AG10803 (cell line): ENCODE measurements around the gene TK1.
A peak's percentile ranks its signal among the peaks of the same experiment; 100 is the strongest.

ENCODE experiments used
- DNase-seq: peaks from one replicate; pipeline ENCODE4 v3.0.0; 2010; ENCODE audit warnings: low read depth
- H3K4me3 ChIP-seq: 2 replicates; pipeline ENCODE4 v1.5.1; 2011; ENCODE audit warnings: mild to moderate bottlenecking, low read length, control low read depth
- CTCF ChIP-seq: conservative IDR thresholded peaks from 2 replicates; pipeline ENCODE4 v1.5.1; 2011; ENCODE audit warnings: mild to moderate bottlenecking, low read length, control low read depth, inconsistent platforms

The TK1 gene

GRCh38 chr17:78144736-78145641, 41.9 kb downstream of the TK1 start:
- H3K4me3 ChIP-seq: no peak overlapping the region

GRCh38 chr17:78144147-78144719, 42.6 kb downstream of the TK1 start:
- TF ChIP-seq CTCF: no peak
- peak; percentile 38 for DNase-seq
- H3K4me3 ChIP-seq: no peak overlapping the region

More at GRCh38 chr17:78144736-78145641, 41.9 kb downstream of the TK1 start:
- TF ChIP-seq CTCF: no peak
- no peak for DNase-seq

GRCh38 chr17:78143214-78144146, 43.4 kb downstream of the TK1 start:
- no peak for TF ChIP-seq CTCF
- DNase-seq: no peak
- H3K4me3 ChIP-seq: no peak overlapping the region

DNA sequence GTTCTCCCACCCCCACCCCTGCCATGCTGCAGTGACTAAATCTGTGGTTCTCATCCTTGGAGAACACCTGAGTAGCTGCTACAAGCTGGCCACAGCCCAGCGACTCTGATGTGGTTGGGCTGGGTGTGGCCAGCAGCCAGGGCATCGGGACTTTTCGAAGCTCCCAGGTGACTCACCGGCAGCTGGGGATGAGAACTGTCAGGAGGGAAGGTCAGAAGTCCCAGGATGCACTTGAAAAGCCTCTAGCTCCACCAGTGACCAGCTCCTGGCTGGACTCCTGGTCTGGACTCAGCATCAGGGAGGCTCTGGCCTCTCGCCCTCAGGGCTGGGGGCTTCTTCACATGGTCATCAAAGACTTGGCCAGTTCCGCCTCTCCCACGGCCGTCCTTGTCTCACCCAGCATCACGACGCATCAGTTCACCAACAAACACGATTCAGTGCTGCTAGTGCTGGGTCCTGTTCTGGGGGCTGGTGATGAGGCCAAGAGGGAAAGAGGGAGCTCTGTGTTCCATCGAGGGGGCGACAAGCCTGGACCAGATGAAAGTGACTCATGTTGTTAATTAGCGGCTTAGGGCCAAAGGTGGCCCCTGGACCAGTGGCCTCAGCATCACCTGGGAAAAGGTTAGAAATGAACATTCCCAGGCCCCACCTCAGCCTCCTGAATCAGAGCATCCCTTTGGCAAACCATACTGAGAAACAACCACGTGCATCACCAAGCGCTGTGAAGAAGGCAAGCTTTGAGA, 44.6 kb downstream of the TK1 start:
- peak; percentile 13 for DNase-seq
- no peak for TF ChIP-seq CTCF
- H3K4me3 ChIP-seq: no peak overlapping the region

- H3K4me3 ChIP-seq: no peak overlapping the region
- DNase-seq: no peak
- no peak for TF ChIP-seq CTCF
Observed at GRCh38 chr17:78141437-78142118, 45.3 kb downstream of the TK1 start.
